Loucy (cell line): ENCODE measurements around the gene SEC14L1.
"Not testable (repeated sequence)": the region's sequence is repeated elsewhere in the genome, so short reads cannot be mapped to it uniquely, and the experiment has no call there.

Experiments used
- H2AFZ ChIP-seq: fragments of 200-600 bp; sonication (generic); 2 replicates; pipeline ENCODE4 v1.6.0; 2016; ENCODE audit warnings: antibody characterized with exemption, mild to moderate bottlenecking, low read length, moderate library complexity
- H3F3A ChIP-seq: fragments of 200-600 bp; 2 replicates; pipeline ENCODE4 v1.6.0; 2016; ENCODE audit warnings: antibody characterized with exemption, low read depth, mild to moderate bottlenecking
- H3K27me3 ChIP-seq: fragments of 200-600 bp; sonication (generic); 2 replicates; pipeline ENCODE4 v1.6.1; 2014; ENCODE audit warnings: low read length, mild to moderate bottlenecking; ENCODE audit not compliant: insufficient read depth, poor library complexity, severe bottlenecking
- H3K36me3 ChIP-seq: fragments of 200-600 bp; sonication (generic); 2 replicates; pipeline ENCODE4 v1.6.1; 2016; ENCODE audit warnings: low read length; ENCODE audit not compliant: insufficient read depth
- H3K4me1 ChIP-seq: fragments of 200-600 bp; sonication (generic); 2 replicates; pipeline ENCODE4 v1.5.1; 2014; ENCODE audit warnings: low read length, mild to moderate bottlenecking; ENCODE audit not compliant: insufficient read depth, poor library complexity, severe bottlenecking
- H3K4me2 ChIP-seq: fragments of 200-600 bp; sonication (generic); 2 replicates; pipeline ENCODE4 v1.6.0; 2014; ENCODE audit warnings: antibody characterized with exemption, low read length, low read depth, mild to moderate bottlenecking; ENCODE audit not compliant: poor library complexity, severe bottlenecking
- H3K4me3 ChIP-seq: fragments of 200-600 bp; sonication (generic); 2 replicates; pipeline ENCODE4 v1.5.1; 2014; ENCODE audit warnings: low read length, mild to moderate bottlenecking, mixed read lengths; ENCODE audit not compliant: poor library complexity, severe bottlenecking
- H3K79me2 ChIP-seq: fragments of 200-600 bp; sonication (generic); 2 replicates; pipeline ENCODE4 v1.6.1; 2014; ENCODE audit warnings: low read length; ENCODE audit not compliant: insufficient read depth
- H3K9ac ChIP-seq: fragments of 200-600 bp; sonication (generic); 2 replicates; pipeline ENCODE4 v1.6.0; 2014; ENCODE audit warnings: mild to moderate bottlenecking, low read depth, low read length, moderate library complexity; ENCODE audit not compliant: poor library complexity, severe bottlenecking
- H3K9me2 ChIP-seq: fragments of 200-600 bp; sonication (generic); replicated peaks from 2 replicates; pipeline ENCODE4 v1.6.1; 2016; ENCODE audit warnings: low read depth, low read length, mixed read lengths
- H3K9me3 ChIP-seq: fragments of 200-600 bp; sonication (generic); 2 replicates; pipeline ENCODE4 v1.6.1; 2014; ENCODE audit warnings: mild to moderate bottlenecking, antibody characterized with exemption, low read length, low read depth; ENCODE audit not compliant: insufficient read depth
- H4K20me1 ChIP-seq: fragments of 200-600 bp; sonication (generic); 2 replicates; pipeline ENCODE4 v1.6.0; 2014; ENCODE audit warnings: antibody characterized with exemption, low read length, mild to moderate bottlenecking; ENCODE audit not compliant: insufficient read depth, poor library complexity, severe bottlenecking
- CTCF ChIP-seq: fragments of 200-600 bp; sonication (generic); conservative IDR thresholded peaks from 2 replicates; pipeline ENCODE4 v1.5.1; 2014; ENCODE audit warnings: mild to moderate bottlenecking, antibody characterized with exemption, low read length
- EZH2phosphoT487 ChIP-seq: fragments of 200-600 bp; IDR thresholded peaks from 2 replicates; pipeline ENCODE4 v1.6.1; 2018; ENCODE audit warnings: antibody characterized with exemption, mild to moderate bottlenecking, moderate library complexity, borderline replicate concordance

Gene SEC14L1

DNA sequence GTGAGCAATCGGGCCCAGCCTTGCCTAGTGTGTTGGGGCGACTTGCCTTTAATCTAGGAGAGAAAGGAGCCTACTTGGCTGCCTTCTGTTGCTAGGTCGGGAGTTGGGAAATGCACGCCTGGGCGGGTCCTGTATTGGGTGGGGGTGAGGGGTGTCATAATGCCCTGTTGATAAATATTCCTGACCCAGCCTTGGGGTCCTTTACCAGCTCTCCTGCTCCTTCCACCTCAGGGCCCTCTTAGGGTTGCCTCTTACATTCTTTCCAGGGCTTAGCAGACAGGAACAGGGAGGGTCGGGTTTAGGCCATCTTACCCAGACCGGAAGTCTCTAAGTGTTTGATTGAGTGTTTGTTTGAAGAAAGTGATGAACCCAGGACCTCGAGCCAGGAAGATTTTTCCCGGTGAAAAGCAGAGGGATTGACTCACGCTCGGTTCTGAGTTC lies 112.9 kb downstream of the SEC14L1 start:
- H2AFZ ChIP-seq = no peak overlapping the region

GRCh38 chr17:77254951-77255825 lies 114.4 kb downstream of the SEC14L1 start:
- Histone ChIP-seq H4K20me1 (no peaks in the 10 kb centered on the region), H3K79me2 (no peaks in the 10 kb centered on the region), H3K27me3 (no peaks in the 10 kb centered on the region), H3K9me3 (no peaks in the 10 kb centered on the region), H3F3A (no peaks in the 10 kb centered on the region), H3K9me2 (no peaks in the 10 kb centered on the region), H3K36me3 (no peaks in the 10 kb centered on the region), H3K4me2 (no peak overlapping the region), H3K9ac (no peak overlapping the region), H3K4me3 (no peak overlapping the region), H2AFZ (no peak overlapping the region), H3K4me1 (no peaks in the 10 kb centered on the region)
- no peak for TF ChIP-seq CTCF
- no peak for TF ChIP-seq EZH2phosphoT487

More for the DNA sequence above, 112.9 kb downstream of the SEC14L1 start:
- H3K27me3 ChIP-seq = no peaks in the 10 kb centered on the region
- H3K36me3 ChIP-seq = no peaks in the 10 kb centered on the region
- no peaks in the 10 kb centered on the region for H3K4me1 ChIP-seq
- H3K4me3 ChIP-seq = no peak overlapping the region
- no peaks in the 10 kb centered on the region for H3F3A ChIP-seq
- no peaks in the 10 kb centered on the region for H4K20me1 ChIP-seq
- H3K9me3 ChIP-seq = no peaks in the 10 kb centered on the region
- no peak overlapping the region for H3K9ac ChIP-seq
- H3K79me2 ChIP-seq = no peaks in the 10 kb centered on the region
- H3K4me2 ChIP-seq = no peak overlapping the region
- H3K9me2 ChIP-seq = no peaks in the 10 kb centered on the region
- TF ChIP-seq CTCF = no peak

DNA sequence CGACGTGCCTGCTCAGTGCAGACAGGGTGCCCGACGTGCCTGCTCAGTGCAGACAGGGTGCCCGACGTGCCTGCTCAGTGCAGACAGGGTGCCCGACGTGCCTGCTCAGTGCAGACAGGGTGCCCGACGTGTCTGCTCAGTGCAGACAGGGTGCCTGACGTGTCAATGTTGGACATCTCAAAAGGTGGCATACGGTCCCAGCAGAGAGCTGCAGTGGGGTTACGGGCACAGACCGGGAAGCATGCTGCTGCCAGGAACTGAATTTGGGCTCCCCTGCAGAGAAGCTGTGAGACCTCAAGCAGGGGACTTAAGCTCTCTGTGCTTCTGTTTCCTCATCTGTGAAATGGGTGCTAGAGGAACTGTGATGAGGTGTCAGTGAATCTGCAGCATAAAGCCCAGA lies 115.2 kb downstream of the SEC14L1 start:
- not testable (repeated sequence) for H2AFZ ChIP-seq, H3K79me2 ChIP-seq, H3K4me2 ChIP-seq

GRCh38 chr17:77256710-77257109 lies 115.9 kb downstream of the SEC14L1 start:
- Histone ChIP-seq H3K9me2 (no peaks in the 10 kb centered on the region), H3K9ac (no peak overlapping the region), H3K9me3 (no peaks in the 10 kb centered on the region), H3F3A (no peaks in the 10 kb centered on the region), H3K4me1 (no peaks in the 10 kb centered on the region), H2AFZ (no peak overlapping the region), H3K4me3 (no peak overlapping the region), H3K79me2 (no peaks in the 10 kb centered on the region), H3K4me2 (no peak overlapping the region), H3K36me3 (no peaks in the 10 kb centered on the region), H4K20me1 (no peaks in the 10 kb centered on the region), H3K27me3 (no peaks in the 10 kb centered on the region)
- TF ChIP-seq CTCF (peak; percentile 20), EZH2phosphoT487 (no peak)

More for the DNA sequence above, 115.2 kb downstream of the SEC14L1 start:
- H3K9me2 ChIP-seq, H3K9ac ChIP-seq, H4K20me1 ChIP-seq, H3K9me3 ChIP-seq, H3K27me3 ChIP-seq, H3K36me3 ChIP-seq, H3F3A ChIP-seq, H3K4me3 ChIP-seq, H3K4me1 ChIP-seq: not testable (repeated sequence)
